Natural killer cell (primary cell): ENCODE measurements around the gene ITGB2. TPM values are rescaled to one million over a fixed set of nuclear protein-coding genes. Genes with fewer than 3 reads are reported as not detected.
A peak's percentile ranks its signal among the peaks of the same experiment; 100 is the strongest.

ENCODE experiments used
- ATAC-seq, 3 donors: fragments of 150-1000 bp in 2 of 3; fragments of 200-7000 bp in 1 of 3; cut with Tn5 transposase; 1 replicate in 1 of 3; 2 replicates in 2 of 3; pipeline ENCODE4 v1.10.0; 2021; ENCODE audit warnings: mild to moderate bottlenecking in 2 of 3, moderate library complexity in 2 of 3
- DNase-seq, 2 donors: peaks; one replicate each; pipeline versions ENCODE4 v3.0.0 to v3.0.0-alpha.2; 2013 to 2021; ENCODE audit warnings: mixed read lengths in 1 of 2
- H3K27ac ChIP-seq: one replicate; pipeline ENCODE4 v1.5.1; 2013; ENCODE audit warnings: mild to moderate bottlenecking, low read length
- H3K27me3 ChIP-seq: one replicate; pipeline ENCODE4 v1.6.1; 2013; ENCODE audit warnings: low read length; ENCODE audit not compliant: control insufficient read depth, insufficient read depth
- H3K36me3 ChIP-seq: one replicate; pipeline ENCODE4 v1.6.1; 2013; ENCODE audit warnings: low read length; ENCODE audit not compliant: control insufficient read depth, insufficient read depth
- H3K4me1 ChIP-seq: one replicate; pipeline ENCODE4 v1.6.1; 2013; ENCODE audit warnings: low read length; ENCODE audit not compliant: control insufficient read depth, insufficient read depth
- H3K4me3 ChIP-seq: one replicate; pipeline ENCODE4 v1.5.1; 2013; ENCODE audit warnings: low read length
- H3K9me3 ChIP-seq: one replicate; pipeline ENCODE4 v1.6.1; 2013; ENCODE audit warnings: low read length; ENCODE audit not compliant: control insufficient read depth, insufficient read depth
- H3K27ac Mint-ChIP-seq, 2 donors: one replicate each; pipeline ENCODE4 v1.8.0; 2022; ENCODE audit warnings: mild to moderate bottlenecking in 2 of 2, mixed read lengths in 2 of 2, moderate library complexity in 1 of 2
- H3K27me3 Mint-ChIP-seq, 2 donors: one replicate each; pipeline ENCODE4 v1.8.0; 2022; ENCODE audit warnings: low read depth in 2 of 2, mixed read lengths in 2 of 2
- H3K36me3 Mint-ChIP-seq: one replicate; pipeline ENCODE4 v1.8.0; 2022; ENCODE audit warnings: mixed read lengths
- H3K4me1 Mint-ChIP-seq, 2 donors: one replicate each; pipeline ENCODE4 v1.8.0; 2022; ENCODE audit warnings: mixed read lengths in 2 of 2
- H3K4me3 Mint-ChIP-seq: one replicate; pipeline ENCODE4 v1.8.0; 2022; ENCODE audit warnings: mild to moderate bottlenecking, moderate library complexity, mixed read lengths
- H3K9me3 Mint-ChIP-seq, 2 donors: one replicate each; pipeline ENCODE4 v1.8.0; 2022; ENCODE audit warnings: mixed read lengths in 2 of 2
- CTCF ChIP-seq: fragments of 200-600 bp; IDR thresholded peaks from one replicate; pipeline ENCODE4 v1.8.0; 2022; ENCODE audit warnings: antibody characterized with exemption
- WGBS: methylation state at CpG from one replicate; pipeline ENCODE4 v1.1.7; 2013; ENCODE audit warnings: missing lambda C conversion rate; ENCODE audit not compliant: insufficient coverage; 5-methylcytosine and 5-hydroxymethylcytosine counted together
- intact Hi-C: fragments of 100-400 bp; cut with micrococcal nuclease; formaldehyde crosslinking; loops from one replicate; pipeline ENCODE4 v1.14.2; 2022
- total RNA-seq, 4 donors: library from RNA; stranded (reverse); fragments of 120-200 nt in 1 of 4; gene quantifications; one replicate each; pipeline versions ENCODE4 v1.2.3 to v1.2.4, GENCODE V29; 2013 to 2022

ITGB2 gene
- total RNA-seq, 3 donors from 2014 or later (not counting 1 experiment from before 2014, with no cell fraction given): 1,223 to 1,393 (median 1,250) TPM

DNA sequence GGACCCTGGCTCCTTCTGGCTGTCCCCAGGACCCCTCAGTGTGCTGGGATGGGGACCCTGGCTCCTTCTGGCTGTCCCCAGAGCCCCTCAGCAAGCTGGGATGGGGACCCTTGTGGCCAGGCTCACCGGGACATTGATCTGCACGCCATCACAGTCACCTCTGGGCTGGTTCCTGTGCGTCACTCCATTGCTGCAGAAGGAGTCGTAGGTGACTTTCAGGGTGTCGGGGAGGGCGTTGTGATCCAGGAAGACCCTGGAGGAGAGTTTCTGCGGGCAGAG, 27.5 kb downstream of the ITGB2 start:
- Mint-ChIP-seq H3K27me3 (no peaks in the 10 kb centered on the region), H3K4me3 (no peak overlapping the region), H3K4me1 (peaks cover 17 to 19% of the 10 kb centered on the region in 2 donors), H3K36me3 (no peaks in the 10 kb centered on the region), H3K27ac (peak overlapping the region; percentile 58 to 76), H3K9me3 (no peaks in the 10 kb centered on the region)
- no peak for ATAC-seq
- intact Hi-C loops: loop anchor here (5.0 kb wide), 1 partner anchor 234 kb away; no protein-coding TSS in a partner anchor
- no peak overlapping the region for H3K27ac ChIP-seq
- peaks cover 93% of the 10 kb centered on the region for H3K36me3 ChIP-seq
- WGBS: 85% methylated on average over 7 of the region's 7 CpGs
- no peaks in the 10 kb centered on the region for H3K9me3 ChIP-seq
- no peak overlapping the region for H3K4me3 ChIP-seq
- no peak for TF ChIP-seq CTCF
- DNase-seq: no peak
- H3K4me1 ChIP-seq: peaks cover 41% of the 10 kb centered on the region
- H3K27me3 ChIP-seq: no peaks in the 10 kb centered on the region

DNA sequence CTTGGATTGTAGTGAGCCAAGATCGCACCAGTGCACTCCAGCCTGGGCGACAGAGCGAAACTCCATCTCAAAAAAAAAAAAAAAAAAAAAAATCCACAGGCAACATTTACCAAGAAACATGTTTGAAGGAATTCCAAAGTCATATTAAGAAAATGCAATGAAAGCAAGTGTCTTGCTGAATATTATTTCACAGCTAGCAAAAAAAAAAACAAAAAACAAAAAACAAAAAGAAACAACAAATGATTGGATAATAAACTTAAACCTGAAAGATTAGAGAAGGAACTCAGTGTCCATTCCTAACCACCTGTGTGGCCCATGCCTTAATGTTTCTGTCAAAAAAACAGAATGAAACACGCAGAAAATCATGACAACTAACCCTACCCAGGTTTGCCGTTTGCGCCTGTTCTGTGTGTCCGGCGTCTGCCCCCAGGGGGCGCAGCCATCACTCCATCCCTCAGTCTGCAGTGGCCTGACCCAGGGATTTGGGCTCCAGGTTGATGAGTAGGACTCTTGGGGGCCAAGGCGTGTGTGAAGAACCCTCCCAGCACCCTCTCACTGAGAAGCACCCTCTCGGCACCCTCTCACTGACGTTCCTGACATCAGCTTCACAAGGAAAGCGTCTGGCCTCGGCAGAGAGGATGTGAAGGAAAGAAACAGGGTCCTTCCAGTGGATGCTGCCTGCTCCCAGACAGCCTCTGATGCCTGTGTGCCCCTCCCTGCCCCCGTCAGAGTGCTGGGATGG, 28.0 kb downstream of the ITGB2 start:
- DNase-seq: peak; percentile 77 to 89
- H3K4me3 ChIP-seq: no peak overlapping the region
- Mint-ChIP-seq H3K27me3 (no peaks in the 10 kb centered on the region), H3K27ac (peak overlapping the region; percentile 58 to 76), H3K4me3 (no peak overlapping the region), H3K4me1 (peaks cover 17 to 22% of the 10 kb centered on the region in 2 donors), H3K9me3 (no peaks in the 10 kb centered on the region), H3K36me3 (no peaks in the 10 kb centered on the region)
- no peak overlapping the region for H3K27ac ChIP-seq
- ATAC-seq: peak; percentile 79 to 92 (median 80)
- H3K36me3 ChIP-seq: peaks cover 93% of the 10 kb centered on the region
- 48% methylated on average over 13 of the region's 15 CpGs for WGBS
- no peaks in the 10 kb centered on the region for H3K27me3 ChIP-seq
- intact Hi-C loops: loop anchor here (1.0 to 5.0 kb wide), 3 partner anchors 20 to 235 kb away; no protein-coding TSS in a partner anchor
- H3K4me1 ChIP-seq: peaks cover 41% of the 10 kb centered on the region
- no peaks in the 10 kb centered on the region for H3K9me3 ChIP-seq
- peak; percentile 86 for TF ChIP-seq CTCF

- Mint-ChIP-seq H3K36me3 (no peaks in the 10 kb centered on the region), H3K4me1 (peaks cover 17 to 28% of the 10 kb centered on the region in 2 donors), H3K27me3 (no peaks in the 10 kb centered on the region), H3K4me3 (no peak overlapping the region), H3K9me3 (no peaks in the 10 kb centered on the region), H3K27ac (peak overlapping the region; percentile 58 to 76)
- Histone ChIP-seq H3K4me1 (peaks cover 43% of the 10 kb centered on the region), H3K27ac (no peak overlapping the region), H3K9me3 (no peaks in the 10 kb centered on the region), H3K4me3 (no peak overlapping the region), H3K36me3 (peaks cover 93% of the 10 kb centered on the region), H3K27me3 (no peaks in the 10 kb centered on the region)
- ATAC-seq (no peak), DNase-seq (no peak)
- intact Hi-C loops: loop anchor here (1.0 to 5.0 kb wide), 3 partner anchors 20 to 235 kb away; no protein-coding TSS in a partner anchor
- no peak for TF ChIP-seq CTCF
- WGBS: 93% methylated on average over 19 of the region's 19 CpGs
These were observed 28.6 kb downstream of the ITGB2 start for GRCh38 chr21:44892095-44892494.
